Sciatic nerve (tissue), 2 donors: Measurements from ENCODE around the gene CLCC1. TPM values are rescaled to one million over a fixed set of nuclear protein-coding genes. Genes with fewer than 3 reads are reported as not detected.
"Not testable (repeated sequence)": the region's sequence is repeated elsewhere in the genome, so short reads cannot be mapped to it uniquely, and the experiment has no call there.

Experiments used
- ATAC-seq: fragments of 200-7000 bp; cut with Tn5 transposase; one replicate; pipeline ENCODE4 v1.9.1; 2020; ENCODE audit warnings: mild to moderate bottlenecking, moderate library complexity
- DNase-seq: peaks from one replicate; pipeline ENCODE4 v3.0.0-alpha.2; 2020; ENCODE audit warnings: low spot score
- intact Hi-C: fragments of 100-400 bp; cut with DNase I; formaldehyde crosslinking; loops from one replicate; pipeline ENCODE4 v1.14.2; 2022
- total RNA-seq: library from RNA; stranded (reverse); fragmentation: NEBNext Ultra II Directional; extraction: Animal tissue kit (Norgen Biotek cat#: 25700); gene quantifications from one replicate; pipeline ENCODE4 v1.2.1, GENCODE V29; 2021
- donor health status: DM: no; HTN: no; CAD: no.
- donor health status: DM: no; HTN: no; CAD: no.

The CLCC1 gene
- total RNA-seq, result 44.6 TPM

- peak; percentile 99 for ATAC-seq
- peak; percentile 95 for DNase-seq
These were observed at the start of gene CLCC1 for GRCh38 chr1:108963052-108963686. TSS of gene CLCC1 (minus strand) at chr1:108963484. CDS start at chr1:108950437, 13,047 bp downstream.

GRCh38 chr1:109011335-109011734, 48.1 kb upstream of the CLCC1 start:
- ATAC-seq (no peak), DNase-seq (no peak)
- intact Hi-C loops, result no loop called here

More at GRCh38 chr1:108963052-108963686, at the start of gene CLCC1:
- intact Hi-C loops, result no loop called here

- intact Hi-C loops, DNase-seq, ATAC-seq: not testable (repeated sequence)
These were observed 33.3 kb upstream of the CLCC1 start for GRCh38 chr1:108996622-108997021.

GRCh38 chr1:108983114-108983513, 19.8 kb upstream of the CLCC1 start:
- no peak for ATAC-seq
- DNase-seq, result no peak
- intact Hi-C loops, result no loop called here

GRCh38 chr1:108976658-108977057, 13.4 kb upstream of the CLCC1 start:
- DNase-seq (no peak), ATAC-seq (no peak)
- intact Hi-C loops, result no loop called here

GRCh38 chr1:108972951-108973350, 9.7 kb upstream of the CLCC1 start:
- DNase-seq (no peak), ATAC-seq (no peak)
- intact Hi-C loops, result no loop called here

GRCh38 chr1:108969346-108969745, 6.1 kb upstream of the CLCC1 start:
- ATAC-seq, result no peak
- intact Hi-C loops, result no loop called here
- no peak for DNase-seq

GRCh38 chr1:108962681-108963051, 618 bp downstream of the CLCC1 start:
- intact Hi-C loops, result no loop called here
- DNase-seq (no peak), ATAC-seq (no peak)

GRCh38 chr1:108961752-108962486, 1.4 kb downstream of the CLCC1 start:
- no peak for DNase-seq
- intact Hi-C loops, result no loop called here
- no peak for ATAC-seq

GRCh38 chr1:108961198-108961597, 2.1 kb downstream of the CLCC1 start:
- DNase-seq (no peak), ATAC-seq (no peak)
- intact Hi-C loops, result no loop called here

- ATAC-seq (no peak), DNase-seq (no peak)
- intact Hi-C loops, result no loop called here
These were observed 2.6 kb downstream of the CLCC1 start for GRCh38 chr1:108960719-108961118.

GRCh38 chr1:108957888-108958287, 5.4 kb downstream of the CLCC1 start:
- DNase-seq, result no peak
- intact Hi-C loops, result no loop called here
- ATAC-seq, result no peak

GRCh38 chr1:108955881-108956280, 7.4 kb downstream of the CLCC1 start:
- intact Hi-C loops, result no loop called here
- DNase-seq (no peak), ATAC-seq (no peak)

- no peak for DNase-seq
- intact Hi-C loops, result no loop called here
- no peak for ATAC-seq
These were observed 8.2 kb downstream of the CLCC1 start for GRCh38 chr1:108955111-108955510.

GRCh38 chr1:108953452-108953851, 9.8 kb downstream of the CLCC1 start:
- intact Hi-C loops, result no loop called here
- DNase-seq (no peak), ATAC-seq (no peak)

GRCh38 chr1:108951242-108951641, 12.0 kb downstream of the CLCC1 start:
- ATAC-seq (no peak), DNase-seq (no peak)
- intact Hi-C loops, result no loop called here

- intact Hi-C loops, result no loop called here
- DNase-seq (no peak), ATAC-seq (no peak)
These were observed 14.2 kb downstream of the CLCC1 start for GRCh38 chr1:108949044-108949443.

GRCh38 chr1:108947871-108948525, 15.3 kb downstream of the CLCC1 start:
- intact Hi-C loops, result no loop called here
- no peak for DNase-seq
- ATAC-seq, result peak; percentile 67

GRCh38 chr1:108936170-108936569, 27.1 kb downstream of the CLCC1 start:
- intact Hi-C loops, result no loop called here
- DNase-seq (no peak), ATAC-seq (no peak)

- ATAC-seq (no peak), DNase-seq (no peak)
- intact Hi-C loops, result no loop called here
These were observed 29.3 kb downstream of the CLCC1 start for GRCh38 chr1:108933944-108934343.
